HepG2 (cell line): ENCODE results near the gene BDP1. TPM values are rescaled to one million over a fixed set of nuclear protein-coding genes. Genes with fewer than 3 reads are reported as not detected.
A peak's percentile ranks its signal among the peaks of the same experiment; 100 is the strongest.

Experiments used
- ARID3A ChIP-seq: IDR thresholded peaks from 2 replicates; pipeline ENCODE4 v1.6.1; 2012; ENCODE audit warnings: low read depth, low read length, improper control_type of control experiment
- ATF6 ChIP-seq: sonication (generic); formaldehyde crosslinking; conservative IDR thresholded peaks from 2 replicates; pipeline ENCODE4 v1.4.0; 2020; ENCODE audit warnings: missing genetic modification reagents
- BCL3 ChIP-seq: sonication (generic); formaldehyde crosslinking; IDR thresholded peaks from 2 replicates; pipeline ENCODE4 v1.5.1; 2020; ENCODE audit warnings: mild to moderate bottlenecking, missing genetic modification reagents, moderate library complexity
- CENPT ChIP-seq: sonication (generic); formaldehyde crosslinking; IDR thresholded peaks from 2 replicates; pipeline ENCODE4 v1.8.0; 2022; ENCODE audit warnings: low read depth, mild to moderate bottlenecking, moderate library complexity, missing genetic modification reagents
- GATAD1 ChIP-seq: IDR thresholded peaks from 2 replicates; pipeline ENCODE4 v1.6.1; 2016; ENCODE audit warnings: missing genetic modification reagents, missing compliant biosample characterization
- HDAC2 ChIP-seq: sonication (generic); formaldehyde crosslinking; IDR thresholded peaks from 2 replicates; pipeline ENCODE4 v1.4.0; 2020; ENCODE audit warnings: missing genetic modification reagents
- HMGXB3 ChIP-seq: sonication (generic); formaldehyde crosslinking; IDR thresholded peaks from 2 replicates; pipeline ENCODE4 v1.4.0; 2020; ENCODE audit warnings: missing genetic modification reagents, borderline replicate concordance
- RELA ChIP-seq: sonication (generic); formaldehyde crosslinking; IDR thresholded peaks from 2 replicates; pipeline ENCODE4 v1.4.0; 2020; ENCODE audit warnings: missing genetic modification reagents
- TFAP4 ChIP-seq: sonication (generic); IDR thresholded peaks from 2 replicates; pipeline ENCODE4 v1.6.1; 2016; ENCODE audit warnings: low read depth, borderline replicate concordance
- THRA ChIP-seq: sonication (generic); formaldehyde crosslinking; IDR thresholded peaks from 2 replicates; pipeline ENCODE4 v1.4.0; 2020; ENCODE audit warnings: missing genetic modification reagents, borderline replicate concordance
- TRAFD1 ChIP-seq: sonication (generic); formaldehyde crosslinking; IDR thresholded peaks from 2 replicates; pipeline ENCODE4 v1.5.1; 2020; ENCODE audit warnings: missing genetic modification reagents, mild to moderate bottlenecking, borderline replicate concordance
- ZNF543 ChIP-seq: sonication (generic); formaldehyde crosslinking; IDR thresholded peaks from 2 replicates; pipeline ENCODE4 v1.4.0; 2020; ENCODE audit warnings: mild to moderate bottlenecking, missing genetic modification reagents
- ZNF816 ChIP-seq: sonication (generic); formaldehyde crosslinking; IDR thresholded peaks from 2 replicates; pipeline ENCODE4 v1.8.0; 2022; ENCODE audit warnings: missing genetic modification reagents, mild to moderate bottlenecking, borderline replicate concordance
- polyA plus RNA-seq, 8 experiments: library from polyadenylated mRNA; depleted of rRNA in 3 of 8; stranded (reverse) in 7 of 8; unstranded in 1 of 8; fragments of >200 nt; fragmentation: Illumina TruSeq in 4 of 8; extraction: Trizol in 4 of 8; gene quantifications; 2 replicates each; pipeline versions ENCODE4 v1.2.1 to v1.2.3, GENCODE V29; 2011 to 2016; ENCODE audit warnings: low read depth in 4 of 8, missing spikeins in 1 of 8, mixed read lengths in 1 of 8; ENCODE audit not compliant: insufficient read depth in 1 of 8
- total RNA-seq, 5 experiments: library from RNA; depleted of rRNA; stranded (reverse); fragments of >200 nt; fragmentation: Illumina TruSeq; extraction: Trizol; gene quantifications; 2 replicates each; pipeline ENCODE4 v1.2.3, GENCODE V29; 2016; ENCODE audit warnings: low read depth in 1 of 5

The BDP1 gene
- total and polyA plus RNA-seq, 2 of the 13 experiments (the other 11 are each of a cell fraction or from before 2014, with no cell fraction given) = 10.2 to 22.4 TPM

- TF ChIP-seq HMGXB3 (CRISPR knock-in tag) (peak; percentile 36; the same call in 1 of the 2 replicates), BCL3 (no peak), GATAD1 (peak; percentile 86), THRA (CRISPR knock-in tag) (peak; percentile 30; the same call in 1 of the 2 replicates), CENPT (CRISPR knock-in tag) (no peak), ZNF543 (CRISPR knock-in tag) (peak; percentile 83), ZNF816 (CRISPR knock-in tag) (no peak), ARID3A (no peak), RELA (CRISPR knock-in tag) (peak; percentile 32; the same call in 1 of the 2 replicates), TRAFD1 (CRISPR knock-in tag) (no peak), ATF6 (CRISPR knock-in tag) (no peak), TFAP4 (no peak; the same call in 1 of the 2 replicates), HDAC2 (CRISPR knock-in tag) (peak; percentile 69; the same call in 1 of the 2 replicates)
Measured at GRCh38 chr5:71586941-71587765, 131.7 kb downstream of the BDP1 start, which contains the start of gene MCCC2 (continued).
